ENCODE results near the gene USP54. TPM values are rescaled to one million over a fixed set of nuclear protein-coding genes. Genes with fewer than 3 reads are reported as not detected.

USP54 gene
- polyA plus RNA-seq, 1 donor from 2014 or later: 12.7 TPM

GRCh38 chr10:73512207-73512743 lies 78.9 kb downstream of the USP54 start:
- no peaks in the 10 kb centered on the region for H3K79me2 ChIP-seq (replicated peaks; ENCODE audit: insufficient read depth, low read length)
- H3K9me2 ChIP-seq (ENCODE audit: insufficient read depth, low read length): no peaks in the 10 kb centered on the region
- no peak overlapping the region for H3K27ac ChIP-seq (ENCODE audit: low read length)
- no peak overlapping the region for H3K4me2 ChIP-seq (ENCODE audit: low read length)
- H2AFZ ChIP-seq (ENCODE audit: low read depth, low read length): no peak overlapping the region
- H3K36me3 ChIP-seq (ENCODE audit: insufficient read depth, low read length): no peaks in the 10 kb centered on the region
- no peak overlapping the region for H3K4me3 ChIP-seq (ENCODE audit: low read length)
- TF ChIP-seq REST (IDR thresholded peaks at IDR 0.05; ENCODE audit: borderline replicate concordance) (no peak), TAF1 (IDR thresholded peaks at IDR 0.05; ENCODE audit: low read depth) (no peak), RAD21 (conservative IDR thresholded peaks at IDR 0.05) (no peak), CTCF (IDR thresholded peaks at IDR 0.05; ENCODE audit: poor library complexity, severe bottlenecking) (no peak), SMC3 (conservative IDR thresholded peaks at IDR 0.05; ENCODE audit: poor library complexity) (no peak), POLR2AphosphoS5 (IDR thresholded peaks at IDR 0.05) (no peak), EZH2 (IDR thresholded peaks at IDR 0.05; ENCODE audit: borderline replicate concordance, insufficient read depth, low read length, poor library complexity, severe bottlenecking) (no peak), MXI1 (conservative IDR thresholded peaks at IDR 0.05; ENCODE audit: poor library complexity, severe bottlenecking) (no peak), EP300 (conservative IDR thresholded peaks at IDR 0.05; ENCODE audit: poor library complexity, severe bottlenecking) (no peak)
- H3K9me3 ChIP-seq (ENCODE audit: low read length): no peaks in the 10 kb centered on the region
- H3K27me3 ChIP-seq (ENCODE audit: insufficient read depth, low read depth, low read length): no peaks in the 10 kb centered on the region
- no peaks in the 10 kb centered on the region for H4K20me1 ChIP-seq (ENCODE audit: insufficient read depth)
- H3F3A ChIP-seq (ENCODE audit: insufficient read depth, low read length, poor library complexity, severe bottlenecking): no peaks in the 10 kb centered on the region
- H3K9ac ChIP-seq (ENCODE audit: low read length): no peak overlapping the region

DNA sequence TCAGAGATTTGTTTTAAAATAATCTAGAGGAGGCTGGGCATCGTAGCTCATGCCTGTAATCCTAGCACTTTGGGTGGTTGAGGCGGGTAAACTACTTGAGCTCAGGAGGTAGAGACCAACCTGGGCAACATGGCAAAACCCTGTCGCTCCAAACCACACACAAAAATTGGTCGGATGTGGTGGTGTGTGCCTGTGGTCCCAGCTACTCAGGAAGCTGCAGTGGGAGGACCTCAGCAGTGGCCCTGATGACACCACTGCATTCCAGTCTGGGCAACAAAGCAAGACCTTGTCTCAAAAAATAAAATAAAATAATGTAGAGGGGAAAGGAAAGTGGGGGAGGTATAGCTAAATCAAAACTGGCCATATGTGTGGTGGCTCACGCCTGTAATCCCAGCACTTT lies 81.4 kb downstream of the USP54 start:
- Histone ChIP-seq H3K4me2 (ENCODE audit: low read length) (no peak overlapping the region), H3K36me3 (ENCODE audit: insufficient read depth, low read length) (no peaks in the 10 kb centered on the region)

More for the DNA sequence above, 81.4 kb downstream of the USP54 start:
- TF ChIP-seq CTCF (IDR thresholded peaks at IDR 0.05; ENCODE audit: poor library complexity, severe bottlenecking) (no peak), REST (IDR thresholded peaks at IDR 0.05; ENCODE audit: borderline replicate concordance) (no peak), MXI1 (conservative IDR thresholded peaks at IDR 0.05; ENCODE audit: poor library complexity, severe bottlenecking) (no peak), RAD21 (conservative IDR thresholded peaks at IDR 0.05) (no peak), EP300 (conservative IDR thresholded peaks at IDR 0.05; ENCODE audit: poor library complexity, severe bottlenecking) (no peak)
- no peaks in the 10 kb centered on the region for H4K20me1 ChIP-seq (ENCODE audit: insufficient read depth)
- no peak overlapping the region for H3K4me3 ChIP-seq (ENCODE audit: low read length)
- no peaks in the 10 kb centered on the region for H3K27me3 ChIP-seq (ENCODE audit: insufficient read depth, low read depth, low read length)
- H3K79me2 ChIP-seq (replicated peaks; ENCODE audit: insufficient read depth, low read length): no peaks in the 10 kb centered on the region
- H2AFZ ChIP-seq (ENCODE audit: low read depth, low read length): no peak overlapping the region
- no peaks in the 10 kb centered on the region for H3K9me3 ChIP-seq (ENCODE audit: low read length)
- no peak overlapping the region for H3K27ac ChIP-seq (ENCODE audit: low read length)
- no peaks in the 10 kb centered on the region for H3K9me2 ChIP-seq (ENCODE audit: insufficient read depth, low read length)
- H3F3A ChIP-seq (ENCODE audit: insufficient read depth, low read length, poor library complexity, severe bottlenecking): no peaks in the 10 kb centered on the region
- H3K9ac ChIP-seq (ENCODE audit: low read length): no peak overlapping the region

Measured in neural cell (in vitro differentiated cells).